AG04449 (cell line): ENCODE measurements around the gene LHFPL6.
A peak's percentile ranks its signal among the peaks of the same experiment; 100 is the strongest.

ENCODE experiments used
- CTCF ChIA-PET: fragments of 350-600 bp; formaldehyde crosslinking; extraction: SDS; loops from one replicate; lab custom pipeline; 2021; ENCODE audit warnings: antibody characterized with exemption; lab: Yijun Ruan, JAX
- POLR2A ChIA-PET: fragments of 400-600, 350-600 bp; formaldehyde crosslinking; extraction: SDS; loops from one replicate; lab custom pipeline; 2020; ENCODE audit warnings: antibody characterized with exemption, inconsistent platforms; lab: Yijun Ruan, JAX
- DNase-seq: peaks from one replicate; pipeline ENCODE4 v3.0.0-alpha.2; 2010; ENCODE audit warnings: low read depth, low spot score
- H3K4me3 ChIP-seq: 2 replicates; pipeline ENCODE4 v1.5.1; 2011; ENCODE audit warnings: low read depth, mild to moderate bottlenecking, control low read depth, low read length
- TF ChIP-seq, protein P1 (sequence below): IDR thresholded peaks from one replicate; pipeline ENCODE4 v1.5.1; 2011; ENCODE audit warnings: mild to moderate bottlenecking, moderate library complexity, low read length, control low read depth, inconsistent platforms; ENCODE audit not compliant: insufficient read depth; ENCODE audit errors: missing control alignments

LHFPL6 gene

DNA sequence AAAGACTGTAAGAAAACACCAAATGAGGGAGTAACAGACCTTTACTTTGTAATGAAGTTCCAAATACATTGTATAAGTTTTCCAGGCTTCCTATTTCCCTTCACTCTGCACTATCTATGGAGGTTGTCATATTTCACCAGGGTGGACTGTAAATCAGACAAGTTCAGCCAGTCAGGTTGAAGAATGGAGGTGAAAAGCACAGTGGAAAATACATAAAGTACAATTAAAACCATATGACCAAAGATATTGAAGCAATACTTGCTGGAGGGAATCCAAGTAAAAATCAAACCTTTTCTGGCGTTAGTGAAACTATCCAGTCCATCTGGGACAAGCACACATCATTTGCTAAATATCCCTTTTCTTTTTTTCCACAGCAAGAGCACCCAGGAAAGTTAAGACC, 3.2 kb downstream of the LHFPL6 start:
- ChIA-PET POLR2A (no interaction called here), CTCF (interaction anchor here (0.8 to 4.9 kb wide), 6 partner anchors 13 to 455 kb away, joined by 3 to 56 read pairs (median 5); no protein-coding TSS in a partner anchor)
- peak overlapping the region; percentile 87 for H3K4me3 ChIP-seq
- DNase-seq = no peak
- TF ChIP-seq, protein P1, sequence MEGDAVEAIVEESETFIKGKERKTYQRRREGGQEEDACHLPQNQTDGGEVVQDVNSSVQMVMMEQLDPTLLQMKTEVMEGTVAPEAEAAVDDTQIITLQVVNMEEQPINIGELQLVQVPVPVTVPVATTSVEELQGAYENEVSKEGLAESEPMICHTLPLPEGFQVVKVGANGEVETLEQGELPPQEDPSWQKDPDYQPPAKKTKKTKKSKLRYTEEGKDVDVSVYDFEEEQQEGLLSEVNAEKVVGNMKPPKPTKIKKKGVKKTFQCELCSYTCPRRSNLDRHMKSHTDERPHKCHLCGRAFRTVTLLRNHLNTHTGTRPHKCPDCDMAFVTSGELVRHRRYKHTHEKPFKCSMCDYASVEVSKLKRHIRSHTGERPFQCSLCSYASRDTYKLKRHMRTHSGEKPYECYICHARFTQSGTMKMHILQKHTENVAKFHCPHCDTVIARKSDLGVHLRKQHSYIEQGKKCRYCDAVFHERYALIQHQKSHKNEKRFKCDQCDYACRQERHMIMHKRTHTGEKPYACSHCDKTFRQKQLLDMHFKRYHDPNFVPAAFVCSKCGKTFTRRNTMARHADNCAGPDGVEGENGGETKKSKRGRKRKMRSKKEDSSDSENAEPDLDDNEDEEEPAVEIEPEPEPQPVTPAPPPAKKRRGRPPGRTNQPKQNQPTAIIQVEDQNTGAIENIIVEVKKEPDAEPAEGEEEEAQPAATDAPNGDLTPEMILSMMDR = no peak

DNA sequence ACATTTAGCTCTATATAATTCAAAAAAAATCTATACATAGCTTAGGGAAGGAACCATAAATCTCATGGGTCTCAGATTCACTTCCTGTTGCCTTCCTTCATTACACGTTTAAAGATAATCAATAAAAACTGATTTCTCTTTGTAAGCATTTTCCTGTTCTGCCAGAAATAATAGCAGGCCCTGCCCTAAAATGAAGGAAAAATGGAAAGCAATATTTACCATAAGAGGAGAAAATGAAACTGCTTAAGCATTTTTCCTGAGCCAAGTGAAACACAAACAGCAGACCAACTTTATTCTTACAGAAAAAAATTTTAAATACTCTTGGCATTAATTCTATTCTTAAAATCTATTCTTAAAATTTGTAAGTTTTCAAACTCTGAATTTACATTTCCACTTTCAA, 4.0 kb downstream of the LHFPL6 start:
- DNase-seq = no peak
- POLR2A ChIA-PET = no interaction called here
- CTCF ChIA-PET = interaction anchor here (1.2 to 2.2 kb wide), 5 partner anchors 11 to 191 kb away, joined by 3 to 7 read pairs (median 3); no protein-coding TSS in a partner anchor
- no peak overlapping the region; the same call in 1 of the 2 replicates for H3K4me3 ChIP-seq
- TF ChIP-seq, protein P1 = no peak

DNA sequence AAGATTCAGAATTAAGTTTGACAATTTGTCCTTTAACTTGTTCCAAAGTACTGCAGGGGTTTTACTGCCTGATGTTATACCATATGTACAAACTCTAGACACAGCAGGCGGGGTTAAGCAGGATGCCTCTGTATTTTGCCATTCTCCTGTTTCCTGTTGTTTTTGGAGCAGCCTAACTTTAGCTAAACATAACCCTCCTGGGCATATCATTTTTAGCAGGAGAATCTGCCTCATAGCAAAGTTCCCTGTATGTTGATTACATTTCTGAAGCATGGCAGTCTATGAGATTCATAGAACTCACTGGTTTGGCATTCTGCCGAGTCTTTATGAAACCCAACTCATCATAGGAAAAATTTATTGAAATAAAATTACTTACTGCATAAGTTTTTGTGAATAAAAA, 5.2 kb downstream of the LHFPL6 start:
- CTCF ChIA-PET = interaction anchor here (1.2 to 2.2 kb wide), 6 partner anchors 10 to 211 kb away, joined by 3 to 7 read pairs (median 3); no protein-coding TSS in a partner anchor
- DNase-seq = no peak
- POLR2A ChIA-PET = interaction anchor here (0.7 kb wide), 1 partner anchor 88 kb away, joined by 3 read pairs; no protein-coding TSS in a partner anchor
- H3K4me3 ChIP-seq = no peak overlapping the region
- TF ChIP-seq, protein P1 = no peak

- ChIA-PET CTCF (interaction anchor here (0.7 kb wide), 1 partner anchor 21 kb away, joined by 3 read pairs; no protein-coding TSS in a partner anchor), POLR2A (no interaction called here)
- H3K4me3 ChIP-seq = no peak overlapping the region
- TF ChIP-seq, protein P1 = no peak
- DNase-seq = no peak
Observed at GRCh38 chr13:39596685-39597084, 6.3 kb downstream of the LHFPL6 start.

DNA sequence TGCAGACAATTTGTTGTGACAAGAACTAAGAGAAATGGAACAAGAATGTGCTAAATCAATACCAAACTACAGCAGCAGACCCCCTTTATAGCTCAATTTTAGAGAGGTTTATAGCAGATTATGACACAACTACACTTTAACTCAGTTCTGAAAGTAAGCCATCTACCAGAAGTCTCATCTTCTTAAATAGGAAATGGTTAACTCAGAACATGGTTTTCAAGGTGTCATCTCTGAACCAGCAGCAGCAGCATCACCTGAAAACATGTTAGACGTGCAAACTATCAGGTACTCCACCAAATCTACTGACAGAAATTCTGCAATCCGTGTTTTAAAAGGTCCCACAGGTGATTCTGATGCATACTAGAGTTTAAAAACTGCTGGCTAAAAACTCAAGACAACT, 6.8 kb downstream of the LHFPL6 start:
- no peak overlapping the region for H3K4me3 ChIP-seq
- POLR2A ChIA-PET = no interaction called here
- CTCF ChIA-PET = interaction anchor here (0.7 kb wide), 1 partner anchor 21 kb away, joined by 3 read pairs; no protein-coding TSS in a partner anchor
- DNase-seq = no peak
- TF ChIP-seq, protein P1 = no peak

DNA sequence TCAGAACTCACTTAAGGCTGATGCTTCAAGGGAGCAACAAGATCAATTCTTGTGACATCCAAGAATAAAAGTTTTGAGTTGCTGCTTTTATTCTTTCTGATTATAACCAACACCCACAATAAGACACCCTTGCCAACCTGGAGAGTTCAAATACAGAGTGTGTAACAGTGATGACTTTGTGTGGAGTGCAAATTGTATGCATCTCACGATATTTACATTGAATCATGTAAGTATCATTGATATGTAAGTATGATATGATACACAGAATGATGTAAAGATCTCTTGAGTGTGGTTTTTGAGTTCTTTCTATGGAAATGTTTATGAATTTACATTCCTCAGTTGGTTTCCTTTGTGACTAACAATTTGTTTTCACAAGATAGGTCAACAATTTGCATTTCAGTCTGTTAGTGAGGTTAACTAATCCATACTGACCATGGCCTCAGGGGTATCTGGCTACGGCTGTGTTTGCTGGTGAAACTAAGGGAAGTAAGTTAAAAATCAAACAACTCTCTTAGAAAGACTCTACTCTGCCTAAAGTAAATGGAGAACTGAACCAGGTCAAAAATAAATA, 12.4 kb downstream of the LHFPL6 start:
- CTCF ChIA-PET = interaction anchor here (1.0 to 1.2 kb wide), 2 partner anchors 8 to 22 kb away, joined by 6 read pairs; no protein-coding TSS in a partner anchor
- no peak overlapping the region for H3K4me3 ChIP-seq
- POLR2A ChIA-PET = no interaction called here
- TF ChIP-seq, protein P1 = no peak
- no peak for DNase-seq
